Renal pelvis (tissue), 4 donors: ENCODE measurements around the gene SPTLC1. TPM values are rescaled to one million over a fixed set of nuclear protein-coding genes. Genes with fewer than 3 reads are reported as not detected.

Experiments used
- DNase-seq: peaks from one replicate; pipeline ENCODE4 v3.0.0-alpha.2; 2013
- polyA plus RNA-seq, 3 donors: library from polyadenylated mRNA; unstranded; fragments of 120-200 nt; gene quantifications; one replicate each; pipeline ENCODE4 v1.2.1, GENCODE V29; 2013; ENCODE audit not compliant: insufficient read length in 3 of 3

The SPTLC1 gene
- polyA plus RNA-seq, 3 donors = 85.5 to 97.6 (median 91.7) TPM

DNA sequence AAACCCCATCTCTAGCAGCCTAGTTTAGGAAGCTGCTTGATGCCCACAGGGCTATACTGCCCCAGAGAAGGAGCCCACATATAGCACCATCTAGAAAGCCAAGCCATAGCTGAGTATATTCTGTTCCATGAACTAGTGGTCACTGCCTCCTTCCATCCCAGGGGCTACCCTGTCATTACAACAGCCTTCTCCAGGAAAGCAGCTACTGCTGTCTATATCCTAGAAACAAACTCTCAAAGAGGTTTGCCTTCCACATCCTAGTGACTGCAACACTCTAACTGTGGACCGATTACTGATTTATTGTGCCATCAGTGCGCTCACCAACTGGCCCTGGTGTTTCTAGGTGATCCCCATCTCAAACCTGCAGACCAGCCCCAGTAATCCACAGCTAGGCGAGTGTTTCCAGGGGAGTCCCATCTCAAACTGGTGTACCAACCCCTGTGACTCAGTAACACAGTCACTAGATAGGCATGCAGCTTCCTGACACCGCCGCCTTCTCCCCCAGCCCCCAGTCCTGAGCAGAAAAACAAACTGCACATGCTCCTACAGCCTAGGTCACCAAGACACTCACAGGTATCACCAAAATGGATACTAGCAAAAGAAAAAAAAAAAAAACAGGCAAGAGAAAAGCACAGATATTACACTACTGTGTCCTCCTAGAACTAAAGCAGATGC is 14.8 kb downstream of the SPTLC1 start:
- DNase-seq = no peak

DNA sequence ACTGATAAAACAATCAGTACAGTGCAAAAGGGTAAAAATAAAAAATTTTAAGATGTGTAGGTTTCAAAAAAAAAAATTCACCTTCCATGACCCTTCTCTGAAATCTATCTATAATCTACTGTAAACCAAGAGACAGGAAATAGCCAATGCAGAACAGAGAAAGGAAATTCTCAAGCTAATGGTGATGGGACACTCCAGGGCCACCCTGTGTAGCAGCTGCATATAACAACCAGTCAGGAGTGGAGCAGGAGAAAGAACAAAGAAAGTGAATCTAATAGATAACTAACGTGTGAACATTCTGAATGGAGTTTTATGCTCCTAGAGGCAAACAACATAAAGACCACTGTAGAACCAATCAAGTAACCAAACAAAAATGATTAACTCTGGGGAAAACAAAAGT is 16.6 kb downstream of the SPTLC1 start:
- DNase-seq = no peak

DNA sequence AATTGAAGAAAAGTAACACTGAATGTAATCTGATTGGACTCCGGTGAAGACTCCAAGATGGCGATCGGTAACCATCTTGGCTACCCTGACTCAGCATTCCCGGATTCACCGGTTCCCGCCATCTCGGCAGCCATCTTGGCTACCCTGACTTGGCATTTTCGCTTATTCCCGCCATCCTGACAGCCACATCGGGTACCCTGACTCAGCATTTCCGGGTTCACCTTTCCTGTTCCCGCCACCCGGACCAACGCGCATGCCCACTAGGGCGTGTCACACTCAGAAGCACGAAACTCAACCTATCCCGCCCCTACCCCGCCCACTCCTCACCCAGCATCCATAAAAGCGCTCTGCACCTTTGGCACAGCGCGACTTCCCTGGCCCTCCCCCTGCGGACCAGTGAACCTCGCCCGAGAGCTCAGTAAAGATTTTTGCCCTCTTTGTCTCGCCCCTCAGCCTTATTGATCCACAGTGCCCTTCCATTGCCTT is 17.2 kb downstream of the SPTLC1 start:
- DNase-seq = peak; percentile 89

DNA sequence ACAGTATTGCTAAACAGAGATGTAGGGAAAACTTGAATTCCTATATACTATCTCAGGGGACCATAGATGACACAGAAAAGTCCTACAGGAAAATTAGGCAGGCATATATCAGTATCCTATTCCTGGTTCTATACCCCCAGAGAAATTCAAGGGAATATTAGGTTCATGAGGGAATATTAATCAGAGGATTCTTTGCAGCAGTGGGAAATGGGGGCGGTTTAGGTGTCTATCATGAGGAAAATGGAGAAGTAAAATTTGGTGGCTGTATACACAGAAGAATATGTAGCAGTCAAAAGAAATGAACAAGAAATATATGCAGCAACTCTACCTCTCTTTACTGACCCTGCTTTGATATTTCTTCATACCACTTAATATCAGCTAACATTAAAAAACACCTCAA is 20.0 kb downstream of the SPTLC1 start:
- no peak for DNase-seq

DNA sequence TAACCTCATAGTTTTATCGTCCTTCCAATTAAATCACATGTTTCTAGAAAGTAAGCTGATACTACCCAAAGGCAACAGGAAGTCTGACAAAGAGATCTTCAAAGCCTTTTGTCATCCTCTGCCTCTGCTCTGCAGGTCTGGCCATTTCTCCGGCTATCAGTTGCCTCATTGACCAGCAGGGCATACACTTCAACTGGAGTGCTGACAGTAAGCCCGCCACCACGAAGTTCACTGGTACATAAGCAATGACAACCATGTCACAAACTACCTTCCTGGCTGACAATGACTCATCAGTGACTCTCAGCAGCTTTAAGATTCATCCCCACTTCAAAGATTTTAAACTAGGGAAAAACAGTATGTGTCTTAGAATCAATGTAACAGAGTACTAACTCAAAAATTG is 20.6 kb downstream of the SPTLC1 start:
- no peak for DNase-seq

DNA sequence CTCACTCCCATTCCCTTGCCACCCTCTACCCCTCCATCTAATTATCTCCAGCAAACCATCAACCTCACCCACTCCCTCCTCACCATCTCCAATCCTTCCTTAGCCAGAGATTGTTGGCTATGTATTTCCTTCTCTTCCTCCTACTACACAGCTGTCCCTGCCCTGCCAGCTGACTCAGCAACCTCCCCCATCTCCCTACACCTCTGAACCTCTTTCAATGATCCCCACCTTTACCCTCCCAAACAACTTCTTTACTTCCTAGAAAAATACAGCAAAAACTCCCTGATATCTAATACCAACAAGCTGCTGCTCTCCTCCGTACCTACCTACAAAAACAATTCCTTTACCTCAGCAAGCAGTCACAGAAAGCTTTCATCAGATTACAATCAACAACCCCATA is 37.3 kb downstream of the SPTLC1 start:
- DNase-seq = no peak

DNA sequence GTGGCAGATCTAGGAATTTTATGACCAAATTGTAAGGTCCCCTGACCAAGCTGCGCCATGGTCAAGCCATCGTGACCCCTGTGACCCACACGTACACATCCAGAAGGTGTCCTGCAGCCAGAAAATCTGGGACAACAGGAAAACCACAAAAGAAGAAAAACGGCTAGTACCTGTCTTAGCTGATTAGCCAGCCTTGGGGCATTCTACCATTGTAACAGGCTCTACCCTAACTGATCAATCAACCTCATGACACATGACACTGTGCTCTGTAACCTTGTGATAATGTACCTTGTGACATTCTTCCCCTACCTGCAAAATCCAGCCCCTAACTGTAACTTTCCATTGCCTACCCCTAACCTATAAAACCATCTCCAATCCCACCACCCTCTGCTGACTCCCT is 43.6 kb downstream of the SPTLC1 start:
- no peak for DNase-seq

DNA sequence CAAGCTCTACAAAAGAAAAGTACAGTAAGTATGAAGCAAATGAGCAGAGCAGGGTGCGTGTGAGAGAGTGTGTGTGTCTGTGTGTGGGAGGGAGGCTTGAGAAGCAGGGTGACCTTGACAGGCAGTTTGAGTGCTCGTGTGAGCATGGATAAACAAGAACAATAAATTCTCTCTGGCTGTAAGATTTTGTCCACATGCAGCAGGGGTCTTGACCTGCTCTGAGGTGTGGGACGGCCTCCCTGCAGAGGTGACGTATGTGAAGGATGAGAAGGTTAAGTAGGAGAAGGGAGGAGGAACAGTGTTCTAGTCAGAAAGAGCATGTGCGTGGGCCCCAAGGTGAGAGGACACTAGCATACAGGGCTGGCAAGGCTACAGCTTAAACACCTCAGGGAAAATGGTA is 49.0 kb downstream of the SPTLC1 start:
- DNase-seq = peak; percentile 57

DNA sequence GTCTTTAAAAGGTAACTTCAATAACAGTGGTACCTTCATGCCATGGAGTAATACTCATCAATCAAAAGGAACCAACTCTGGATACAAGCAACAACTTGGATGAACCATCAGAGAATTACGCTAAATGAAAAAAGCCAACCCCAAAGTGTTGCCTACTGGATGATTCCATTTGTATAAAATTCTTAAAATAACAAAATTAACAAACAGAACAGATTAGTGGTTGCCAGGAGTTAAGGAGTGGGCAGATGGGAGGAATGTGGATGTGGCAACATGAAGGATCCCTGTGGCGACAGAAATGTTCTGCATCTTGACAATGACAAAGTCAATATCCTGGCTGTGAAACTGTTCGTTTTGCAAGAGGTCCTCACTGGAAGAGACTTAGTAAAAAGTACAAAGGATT is 50.5 kb downstream of the SPTLC1 start:
- no peak for DNase-seq

DNA sequence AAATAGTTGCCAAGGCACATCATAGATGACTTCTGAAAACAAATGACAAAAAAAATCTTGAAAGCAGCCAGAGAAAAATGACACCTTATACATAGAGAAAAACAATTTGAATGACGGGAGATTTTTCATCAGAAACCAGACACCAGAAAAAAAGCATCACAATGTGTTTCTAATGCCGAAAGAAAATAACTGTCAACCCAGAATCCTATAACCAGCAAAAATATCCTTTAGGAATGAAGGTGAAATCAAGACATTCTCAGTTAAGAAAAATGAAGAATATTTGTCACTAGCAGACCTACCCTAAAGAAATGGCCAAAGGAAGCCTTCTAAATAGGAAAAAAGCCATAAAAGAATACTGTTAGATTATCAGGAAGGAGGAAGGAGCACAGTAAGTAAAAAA is 54.0 kb downstream of the SPTLC1 start:
- DNase-seq = no peak

DNA sequence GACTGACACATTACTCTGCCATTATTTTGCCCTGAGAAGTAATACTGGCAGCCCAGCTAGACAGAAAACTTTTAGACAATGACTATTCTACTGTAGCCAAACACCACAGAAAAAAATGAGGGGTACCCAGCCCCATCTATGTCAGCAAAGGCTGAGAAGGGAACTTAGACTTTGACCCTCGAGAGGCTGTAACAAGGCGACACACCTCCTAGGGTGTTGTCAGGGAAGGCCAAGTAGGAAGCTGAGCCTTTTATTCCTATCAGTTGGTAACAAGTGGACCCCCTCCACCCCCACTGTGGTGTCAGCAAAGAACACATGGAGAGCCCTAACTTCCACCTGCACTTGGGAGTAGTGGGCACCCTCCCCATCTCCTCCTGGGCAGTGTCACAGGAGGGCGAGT is 55.6 kb downstream of the SPTLC1 start:
- no peak for DNase-seq

DNA sequence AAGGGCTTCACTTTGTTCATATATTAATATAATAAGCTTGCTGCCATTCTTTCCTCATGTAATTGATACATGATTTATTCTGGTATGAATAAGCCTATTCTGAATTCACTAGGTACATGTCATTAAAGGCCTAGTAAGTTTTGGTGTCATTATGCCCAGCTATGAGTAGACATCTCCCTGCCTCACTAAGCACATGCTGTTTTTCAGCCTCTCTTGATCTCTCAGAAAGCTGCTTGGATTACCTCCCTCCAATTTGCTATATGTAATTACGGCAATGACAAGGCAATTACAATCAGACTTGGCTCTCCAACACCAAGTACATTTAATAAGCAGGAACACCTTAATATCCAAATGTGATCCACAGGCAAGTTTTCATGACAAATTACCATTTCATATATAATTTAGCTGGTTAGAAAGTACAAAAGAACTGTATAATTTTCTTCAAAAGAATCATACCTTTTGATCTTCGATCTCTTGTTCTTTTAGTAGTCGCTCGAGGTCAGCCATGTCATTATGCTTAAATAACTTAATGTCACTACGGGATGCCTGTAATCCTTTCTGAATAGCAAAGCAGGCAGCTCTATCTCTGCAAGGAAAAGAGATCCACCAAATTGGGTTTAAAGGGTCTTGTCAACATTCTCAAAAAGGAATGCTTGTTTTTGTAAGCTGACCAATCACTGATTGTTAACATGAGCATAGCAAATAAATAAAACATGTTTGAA is 56.3 kb downstream of the SPTLC1 start:
- DNase-seq = no peak

DNA sequence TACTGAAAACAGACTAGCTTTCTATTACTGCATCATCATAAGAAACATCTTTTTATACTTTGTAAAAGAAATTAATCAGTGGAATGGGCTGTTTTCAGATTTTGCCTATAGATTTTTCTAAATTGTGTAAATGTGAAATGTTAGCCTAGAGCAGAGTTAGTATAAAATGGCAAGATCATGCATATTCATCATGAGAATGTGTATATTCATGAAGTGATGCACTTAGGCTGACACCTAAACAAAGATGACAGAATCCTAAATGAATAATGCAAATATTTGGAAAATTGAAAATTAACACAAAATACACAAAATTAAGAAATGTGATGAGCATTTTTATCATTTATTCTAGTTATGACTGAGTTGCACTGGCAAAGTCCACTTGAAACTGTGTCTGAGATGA is 57.2 kb downstream of the SPTLC1 start:
- DNase-seq = no peak

DNA sequence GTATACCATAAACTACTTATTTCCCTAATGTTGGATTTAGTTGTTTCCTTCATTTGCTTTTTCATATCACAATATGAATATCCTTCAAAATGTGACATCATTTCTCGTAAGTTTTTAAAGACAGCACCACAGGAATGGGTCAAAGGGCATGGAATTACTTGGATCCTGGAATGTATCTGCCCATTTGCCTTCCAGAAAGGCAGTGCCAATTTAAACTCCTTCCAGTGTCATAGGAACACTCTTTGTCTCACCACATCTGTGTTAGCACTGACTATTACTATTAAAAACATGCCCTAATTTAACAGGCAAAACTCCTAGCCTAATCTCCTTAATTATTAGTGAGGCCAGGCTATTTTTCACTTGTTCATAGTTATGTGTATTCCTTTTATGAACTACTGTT is 58.0 kb downstream of the SPTLC1 start:
- DNase-seq = no peak

DNA sequence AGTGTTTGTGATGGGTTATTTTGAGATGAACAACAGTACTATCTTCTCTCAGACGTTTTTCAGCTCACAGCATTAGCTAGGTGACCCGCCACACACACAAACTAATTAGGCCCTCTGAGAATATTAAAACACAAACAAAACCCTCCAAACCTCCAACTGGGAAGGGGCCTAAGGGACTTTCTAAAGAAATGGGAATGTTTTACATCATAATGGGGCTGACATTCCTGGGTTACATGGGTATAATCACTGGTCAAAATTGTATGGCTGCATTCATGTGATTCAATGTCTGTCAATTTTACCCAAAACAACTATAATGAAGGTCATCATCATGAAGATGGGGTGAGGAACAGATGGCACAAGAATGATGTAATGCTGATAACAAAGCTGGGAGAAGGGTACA is 59.6 kb downstream of the SPTLC1 start:
- no peak for DNase-seq

DNA sequence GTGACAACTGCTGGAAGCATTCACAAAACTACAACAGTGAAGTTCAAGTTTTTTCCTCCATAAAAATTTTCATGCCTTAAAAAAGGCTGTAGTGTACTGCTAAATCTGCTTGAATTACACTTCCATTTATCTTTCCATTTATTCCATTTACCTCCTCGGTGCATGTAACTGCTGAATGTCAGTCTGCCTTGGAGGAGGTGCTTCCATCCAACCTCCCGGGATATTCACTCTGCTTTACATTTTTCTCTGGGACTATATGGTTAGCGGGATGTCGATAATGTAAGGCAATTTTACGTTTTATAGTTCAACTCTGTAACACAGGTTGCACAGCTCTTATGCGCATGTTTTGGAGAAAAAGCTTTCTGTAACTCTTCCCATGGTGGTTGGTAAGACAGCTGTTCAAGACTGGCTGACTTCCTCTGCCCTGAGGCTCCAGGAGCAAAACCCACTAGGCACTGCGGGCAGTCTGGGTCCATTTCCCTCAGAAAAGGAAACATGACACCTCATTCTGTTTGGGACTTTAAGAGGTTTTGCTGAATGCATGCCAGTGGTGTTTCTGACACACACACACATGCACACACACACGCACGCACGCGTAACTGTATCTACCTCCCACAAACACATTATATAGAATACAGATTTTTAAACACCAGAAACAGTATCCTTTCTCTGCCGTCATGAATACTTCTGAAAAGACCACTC is 66.1 kb downstream of the SPTLC1 start:
- DNase-seq = no peak

DNA sequence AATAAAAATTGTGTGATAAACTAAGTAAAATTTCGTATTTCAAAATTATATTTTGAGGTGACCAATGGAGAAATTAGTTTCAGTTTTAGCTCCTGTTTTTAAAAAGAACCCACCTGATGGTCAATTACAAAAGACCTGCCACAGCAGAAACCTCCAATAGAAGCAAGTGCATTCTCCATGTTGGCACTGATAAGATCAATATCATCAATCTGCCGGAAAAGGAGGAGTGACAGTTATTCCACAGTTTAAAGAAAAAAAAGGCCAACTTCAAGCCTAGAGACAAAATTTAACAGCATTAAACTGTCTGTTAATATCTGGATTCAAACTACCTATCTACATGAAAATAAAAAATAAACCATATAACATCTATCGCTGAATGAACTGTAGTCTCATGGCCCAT is 67.7 kb downstream of the SPTLC1 start:
- no peak for DNase-seq

DNA sequence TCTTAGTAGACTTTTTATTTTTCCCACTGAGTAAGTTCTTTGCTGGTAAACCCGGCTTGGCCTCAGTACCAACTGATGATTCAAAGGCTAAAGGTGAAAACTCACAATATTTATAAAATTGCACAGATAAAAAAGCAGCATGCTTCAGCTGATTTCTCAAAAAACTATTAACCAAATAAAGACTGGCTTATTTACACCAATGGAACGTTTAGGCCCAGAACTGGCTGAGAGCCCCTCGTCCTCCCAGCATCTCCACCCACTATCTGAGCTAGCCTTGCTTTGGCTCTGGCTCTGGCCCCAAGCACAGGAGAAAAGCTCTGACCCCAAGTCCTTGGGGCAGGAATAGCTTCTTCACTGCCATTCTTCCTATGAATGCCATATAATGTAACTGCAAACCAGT is 68.5 kb downstream of the SPTLC1 start:
- no peak for DNase-seq

DNA sequence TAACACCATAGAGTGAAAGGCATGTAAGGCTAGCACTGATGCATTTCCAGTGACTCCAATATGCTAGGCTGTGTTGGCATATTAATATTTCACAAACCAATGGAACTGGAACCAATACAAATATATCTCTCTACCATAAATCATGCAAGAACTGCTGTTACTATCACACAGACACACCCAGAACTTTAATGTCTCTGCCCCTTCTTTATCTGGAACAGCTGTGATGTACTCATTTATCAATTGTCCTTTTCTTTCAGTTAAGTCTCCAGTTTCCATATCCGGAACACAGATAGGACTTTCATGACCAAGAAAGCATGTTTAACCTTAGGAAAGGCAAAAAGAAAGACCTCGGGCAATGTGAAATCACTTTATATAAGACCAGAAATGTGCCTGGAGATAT is 70.3 kb downstream of the SPTLC1 start:
- DNase-seq = no peak

DNA sequence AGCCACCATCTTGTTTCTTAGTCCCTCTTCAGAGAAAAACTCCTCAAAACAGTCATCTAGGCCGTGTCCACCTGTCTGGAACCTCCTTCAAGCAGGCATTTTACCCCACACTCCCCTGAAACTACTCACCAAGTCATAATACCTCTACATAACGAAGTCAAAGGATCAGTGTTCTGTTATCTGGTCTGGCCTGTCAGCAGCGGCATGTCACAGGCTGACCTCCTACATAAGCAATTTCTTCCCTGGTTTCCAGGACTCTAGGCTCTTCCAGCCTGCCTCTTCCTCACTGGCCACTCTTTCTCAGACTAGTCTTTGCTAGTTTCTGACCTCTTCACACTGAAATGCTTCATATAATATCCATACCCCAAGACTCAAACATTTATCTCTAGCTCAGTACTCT is 72.2 kb downstream of the SPTLC1 start:
- no peak for DNase-seq

DNA sequence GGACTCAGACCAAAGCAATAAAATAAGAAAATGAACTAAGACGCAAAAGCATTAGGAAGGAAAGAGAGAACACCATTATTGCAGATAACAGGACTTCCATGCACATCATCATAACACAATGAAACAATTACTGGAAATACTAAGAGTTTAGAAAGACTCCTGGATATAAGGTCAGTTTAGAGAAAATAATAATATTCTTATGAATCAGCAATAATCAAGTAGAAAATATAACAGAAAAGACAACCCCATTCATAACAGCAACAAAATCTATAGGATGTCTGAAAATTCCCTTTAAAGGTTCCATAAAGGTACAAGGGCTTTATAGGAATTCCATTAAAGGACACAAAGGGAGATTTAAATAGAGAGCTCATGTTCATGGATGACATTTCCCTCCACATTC is 73.0 kb downstream of the SPTLC1 start:
- no peak for DNase-seq

DNA sequence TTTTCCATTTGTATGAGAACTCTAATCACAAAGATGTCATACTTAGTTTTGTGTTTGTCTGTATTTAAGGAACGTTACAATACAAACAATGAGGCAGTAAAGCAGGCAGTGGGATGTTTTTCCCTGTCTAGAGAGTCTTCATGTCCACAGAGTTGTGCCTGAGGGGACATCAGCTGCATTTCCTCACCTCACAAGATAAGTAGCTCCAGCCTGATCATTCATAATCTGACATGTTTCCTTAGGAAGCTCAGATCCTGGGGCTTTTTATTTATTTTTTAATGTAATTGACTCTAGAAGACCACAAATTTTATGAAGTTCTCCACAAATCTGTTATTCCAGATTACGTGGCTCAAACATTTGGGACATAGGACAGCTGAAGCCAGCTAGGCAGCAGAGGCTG is 78.5 kb downstream of the SPTLC1 start:
- DNase-seq = no peak

DNA sequence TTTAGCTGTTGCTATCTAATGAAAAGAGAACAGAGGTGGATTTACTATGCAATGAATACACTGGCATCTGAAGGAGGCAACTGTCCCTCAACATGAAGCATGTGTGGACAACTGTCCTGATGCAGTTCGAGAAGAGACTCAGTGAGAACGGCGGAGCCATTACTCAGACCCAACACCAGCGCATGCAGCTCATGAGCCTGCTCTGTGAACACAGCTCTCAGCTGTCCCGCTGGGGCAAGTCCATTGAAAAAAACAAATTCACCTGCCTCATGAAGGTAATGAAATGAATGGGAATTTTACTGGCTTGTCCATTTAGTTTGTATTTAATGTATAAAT is 78.8 kb downstream of the SPTLC1 start:
- no peak for DNase-seq
